Caco-2 (cell line): ENCODE results near the gene LTBP1. TPM values are rescaled to one million over a fixed set of nuclear protein-coding genes. Genes with fewer than 3 reads are reported as not detected.

Experiments
- BruUV-seq: library from RNA; stranded (reverse); fragments of 400-500 nt; replicated peaks from 2 replicates; lab custom pipeline; 2021; lab: Mats Ljungman, UMichigan
- CTCF ChIA-PET: fragments of 300-600 bp; sonication (Branson Sonifier 250); formaldehyde crosslinking; loops from one replicate; lab custom pipeline; 2022; ENCODE audit warnings: antibody characterized with exemption; lab: Charles Lee
- POLR2A ChIA-PET: fragments of 300-600 bp; sonication (Branson Sonifier 250); formaldehyde crosslinking; loops from one replicate; lab custom pipeline; 2022; ENCODE audit warnings: antibody characterized with exemption; lab: Charles Lee
- DNase-seq, 2 experiments: peaks; one replicate each; pipeline versions ENCODE4 v3.0.0 to v3.0.0-alpha.2; 2020 to 2022
- H3K27me3 ChIP-seq: replicated peaks from 2 replicates; pipeline ENCODE4 v1.6.0; 2011; ENCODE audit warnings: low read length; ENCODE audit not compliant: control insufficient read depth, insufficient read depth
- H3K36me3 ChIP-seq: 2 replicates; pipeline ENCODE4 v1.5.1; 2011; ENCODE audit warnings: low read length; ENCODE audit not compliant: control insufficient read depth, insufficient read depth
- H3K4me1 ChIP-seq: fragments of 250-450 bp; sonication (Bioruptor Pico); 2 replicates; pipeline ENCODE4 v1.5.1; 2020; ENCODE audit warnings: mild to moderate bottlenecking
- H3K4me3 ChIP-seq: 2 replicates; pipeline ENCODE4 v1.5.1; 2011; ENCODE audit warnings: low read depth, mild to moderate bottlenecking, control low read depth, low read length
- H3K9me3 ChIP-seq: fragments of 250-450 bp; sonication (Bioruptor Pico); 2 replicates; pipeline ENCODE4 v1.5.1; 2020; ENCODE audit warnings: mild to moderate bottlenecking, moderate library complexity
- H3K27ac Mint-ChIP-seq: one replicate; pipeline ENCODE4 v1.8.0; 2022; ENCODE audit warnings: mixed read lengths; ENCODE audit not compliant: unreplicated experiment
- H3K27me3 Mint-ChIP-seq: one replicate; pipeline ENCODE4 v1.8.0; 2022; ENCODE audit warnings: mixed read lengths; ENCODE audit not compliant: insufficient read depth, unreplicated experiment
- H3K36me3 Mint-ChIP-seq: one replicate; pipeline ENCODE4 v1.8.0; 2022; ENCODE audit warnings: mild to moderate bottlenecking, mixed read lengths; ENCODE audit not compliant: insufficient read depth, unreplicated experiment
- H3K4me1 Mint-ChIP-seq: one replicate; pipeline ENCODE4 v1.8.0; 2022; ENCODE audit warnings: low read depth, mixed read lengths; ENCODE audit not compliant: unreplicated experiment
- H3K4me3 Mint-ChIP-seq: one replicate; pipeline ENCODE4 v1.8.0; 2022; ENCODE audit warnings: mild to moderate bottlenecking, moderate library complexity, mixed read lengths; ENCODE audit not compliant: unreplicated experiment
- H3K9me3 Mint-ChIP-seq: one replicate; pipeline ENCODE4 v1.8.0; 2022; ENCODE audit warnings: mixed read lengths; ENCODE audit not compliant: unreplicated experiment
- intact Hi-C: fragments of 100-400 bp; cut with micrococcal nuclease; formaldehyde crosslinking; loops from one replicate; pipeline ENCODE4 v1.10.0; 2022; ENCODE audit not compliant: unreplicated experiment
- total RNA-seq: library from RNA; stranded (reverse); gene quantifications from 2 replicates; pipeline ENCODE4 v1.2.3, GENCODE V29; 2022
- TF ChIP-seq, protein P1 (sequence below), 2 experiments: fragments of 200-600 bp in 1 of 2; IDR thresholded peaks; 1 replicate in 1 of 2; 2 replicates in 1 of 2; pipeline versions ENCODE4 v1.5.1 to v1.8.0; 2011 to 2022; ENCODE audit warnings: antibody characterized with exemption in 1 of 2, control low read depth in 1 of 2, inconsistent platforms in 1 of 2, low read depth in 1 of 2, low read length in 1 of 2, mild to moderate bottlenecking in 1 of 2, moderate library complexity in 1 of 2; ENCODE audit not compliant: insufficient read depth in 1 of 2, severe bottlenecking in 1 of 2, unreplicated experiment in 1 of 2

Gene LTBP1
- total RNA-seq, 1 experiment from 2014 or later: 64.2 TPM

DNA sequence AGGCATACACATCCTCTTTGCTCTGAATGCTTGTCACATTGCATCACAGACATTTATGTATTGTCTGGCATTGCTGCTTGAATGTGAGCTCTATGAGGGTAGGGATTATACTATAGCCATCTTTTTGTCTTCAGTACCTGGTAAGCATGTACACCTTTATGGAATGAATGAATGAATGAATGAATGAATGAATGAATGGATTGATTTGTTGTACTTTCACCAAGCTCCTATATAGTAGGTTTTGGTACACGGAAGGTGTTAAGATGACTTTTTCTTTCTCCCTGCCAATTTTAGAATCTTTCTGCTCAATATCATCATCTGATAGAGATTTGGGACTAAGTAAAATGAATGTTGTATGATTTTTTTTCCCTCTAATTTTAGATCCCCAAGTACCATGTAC is 13.5 kb downstream of the LTBP1 start:
- TF ChIP-seq, protein P1, sequence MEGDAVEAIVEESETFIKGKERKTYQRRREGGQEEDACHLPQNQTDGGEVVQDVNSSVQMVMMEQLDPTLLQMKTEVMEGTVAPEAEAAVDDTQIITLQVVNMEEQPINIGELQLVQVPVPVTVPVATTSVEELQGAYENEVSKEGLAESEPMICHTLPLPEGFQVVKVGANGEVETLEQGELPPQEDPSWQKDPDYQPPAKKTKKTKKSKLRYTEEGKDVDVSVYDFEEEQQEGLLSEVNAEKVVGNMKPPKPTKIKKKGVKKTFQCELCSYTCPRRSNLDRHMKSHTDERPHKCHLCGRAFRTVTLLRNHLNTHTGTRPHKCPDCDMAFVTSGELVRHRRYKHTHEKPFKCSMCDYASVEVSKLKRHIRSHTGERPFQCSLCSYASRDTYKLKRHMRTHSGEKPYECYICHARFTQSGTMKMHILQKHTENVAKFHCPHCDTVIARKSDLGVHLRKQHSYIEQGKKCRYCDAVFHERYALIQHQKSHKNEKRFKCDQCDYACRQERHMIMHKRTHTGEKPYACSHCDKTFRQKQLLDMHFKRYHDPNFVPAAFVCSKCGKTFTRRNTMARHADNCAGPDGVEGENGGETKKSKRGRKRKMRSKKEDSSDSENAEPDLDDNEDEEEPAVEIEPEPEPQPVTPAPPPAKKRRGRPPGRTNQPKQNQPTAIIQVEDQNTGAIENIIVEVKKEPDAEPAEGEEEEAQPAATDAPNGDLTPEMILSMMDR (IDR thresholded peaks at IDR 0.05; ENCODE audit: insufficient read depth in 1 of 2, low read depth in 1 of 2, low read length in 1 of 2, severe bottlenecking in 1 of 2, unreplicated experiment in 1 of 2): no peak
- no peak overlapping the region for H3K27ac Mint-ChIP-seq
- H3K27me3 ChIP-seq: no peaks in the 10 kb centered on the region
- no peak overlapping the region for H3K4me3 ChIP-seq
- H3K36me3 ChIP-seq: no peaks in the 10 kb centered on the region
- POLR2A ChIA-PET: no interaction called here
- no peaks in the 10 kb centered on the region for H3K27me3 Mint-ChIP-seq
- H3K9me3 ChIP-seq: no peaks in the 10 kb centered on the region
- H3K4me3 Mint-ChIP-seq: no peak overlapping the region
- peaks cover 6% of the 10 kb centered on the region for H3K36me3 Mint-ChIP-seq
- DNase-seq: no peak
- no peaks in the 10 kb centered on the region for H3K9me3 Mint-ChIP-seq
- no peaks in the 10 kb centered on the region for H3K4me1 ChIP-seq
- CTCF ChIA-PET: no interaction called here
- BruUV-seq: no TSS peak
- intact Hi-C loops: no loop called here
- H3K4me1 Mint-ChIP-seq: no peaks in the 10 kb centered on the region

DNA sequence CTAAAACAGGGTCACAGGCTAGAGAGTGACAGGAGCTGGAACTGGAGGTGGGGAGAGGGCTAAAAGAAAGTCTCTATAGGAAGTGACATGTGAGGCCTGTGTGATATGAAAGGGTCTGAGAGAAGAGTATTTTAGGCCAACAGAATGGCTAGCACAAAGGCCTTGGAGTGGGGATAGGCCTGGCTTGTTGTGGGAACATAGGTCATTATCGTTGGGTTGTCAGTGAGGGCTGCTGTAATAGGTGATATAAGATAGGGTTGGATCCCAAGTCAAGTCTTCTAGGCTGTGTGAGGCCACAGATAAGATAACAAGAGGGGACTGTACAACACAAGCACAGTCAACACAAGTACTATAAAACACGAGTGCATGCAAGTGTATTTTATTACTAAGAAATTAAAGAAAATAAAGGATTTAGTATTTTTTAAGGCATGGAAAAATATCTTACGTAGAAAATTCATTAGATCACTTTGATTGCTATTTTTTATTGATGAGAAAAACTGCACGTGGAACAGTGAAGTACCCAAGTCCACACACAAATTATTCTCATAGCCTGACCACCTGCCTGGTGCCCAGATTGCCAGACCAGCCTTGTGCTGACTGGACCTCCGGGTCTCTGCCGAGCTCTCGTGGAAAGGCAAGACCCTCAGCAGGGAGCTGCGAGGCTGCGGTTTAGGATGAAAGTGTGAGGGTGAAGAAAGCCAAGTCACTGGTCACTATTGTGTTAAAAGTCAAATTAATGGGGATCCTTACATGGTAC is 14.1 kb downstream of the LTBP1 start:
- ChIA-PET CTCF (no interaction called here), POLR2A (no interaction called here)
- Histone ChIP-seq H3K27me3 (no peaks in the 10 kb centered on the region), H3K4me1 (no peaks in the 10 kb centered on the region), H3K9me3 (no peaks in the 10 kb centered on the region), H3K4me3 (no peak overlapping the region), H3K36me3 (no peaks in the 10 kb centered on the region)
- no peak overlapping the region for H3K27ac Mint-ChIP-seq
- H3K36me3 Mint-ChIP-seq: peaks cover 6% of the 10 kb centered on the region
- DNase-seq: no peak
- no peaks in the 10 kb centered on the region for H3K9me3 Mint-ChIP-seq
- intact Hi-C loops: no loop called here
- H3K4me1 Mint-ChIP-seq: no peaks in the 10 kb centered on the region
- no peak overlapping the region for H3K4me3 Mint-ChIP-seq
- no TSS peak for BruUV-seq
- no peaks in the 10 kb centered on the region for H3K27me3 Mint-ChIP-seq
- TF ChIP-seq, protein P1 (IDR thresholded peaks at IDR 0.05; ENCODE audit: insufficient read depth in 1 of 2, low read depth in 1 of 2, low read length in 1 of 2, severe bottlenecking in 1 of 2, unreplicated experiment in 1 of 2): no peak

DNA sequence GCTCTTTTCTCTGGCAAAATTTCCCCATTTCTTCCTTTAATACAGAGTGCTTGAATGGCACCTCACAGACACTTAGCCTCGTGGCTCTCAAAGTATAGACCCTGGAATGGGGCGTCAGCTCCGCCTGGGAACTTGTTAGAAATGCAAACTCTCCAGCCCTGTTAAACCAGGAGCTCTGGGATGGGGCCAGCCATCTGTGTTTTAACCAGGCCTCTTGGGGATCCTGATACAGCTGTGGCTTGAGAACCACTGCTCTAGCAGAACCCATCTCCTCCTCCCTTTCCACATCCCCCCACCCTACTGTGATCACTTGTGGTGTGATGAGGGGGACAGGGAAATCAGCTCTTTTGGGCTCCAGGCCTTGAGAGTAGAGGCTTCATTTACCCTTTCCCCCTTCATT is 15.9 kb downstream of the LTBP1 start:
- no peaks in the 10 kb centered on the region for H3K4me1 ChIP-seq
- Mint-ChIP-seq H3K27me3 (no peaks in the 10 kb centered on the region), H3K4me1 (no peaks in the 10 kb centered on the region), H3K27ac (no peak overlapping the region), H3K4me3 (no peak overlapping the region), H3K9me3 (no peaks in the 10 kb centered on the region), H3K36me3 (no peaks in the 10 kb centered on the region)
- no peaks in the 10 kb centered on the region for H3K9me3 ChIP-seq
- no peaks in the 10 kb centered on the region for H3K36me3 ChIP-seq
- no peaks in the 10 kb centered on the region for H3K27me3 ChIP-seq
- H3K4me3 ChIP-seq: no peak overlapping the region
- POLR2A ChIA-PET: no interaction called here
- CTCF ChIA-PET: interaction anchor here (0.7 kb wide), 1 partner anchor 70 kb away, joined by 3 read pairs; no protein-coding TSS in a partner anchor
- intact Hi-C loops: no loop called here
- TF ChIP-seq, protein P1 (IDR thresholded peaks at IDR 0.05; ENCODE audit: insufficient read depth in 1 of 2, low read depth in 1 of 2, low read length in 1 of 2, severe bottlenecking in 1 of 2, unreplicated experiment in 1 of 2): no peak
- DNase-seq: no peak
- BruUV-seq: no TSS peak
